Activated CD8-positive, alpha-beta T cell treated with anti-CD3 and anti-CD28 coated beads for 36 hours (primary cell): Measurements from ENCODE around the gene KRTAP20-4. TPM values are rescaled to one million over a fixed set of nuclear protein-coding genes. Genes with fewer than 3 reads are reported as not detected.

Experiments used
- ATAC-seq: fragments of 200-7000 bp; cut with Tn5 transposase; one replicate; pipeline ENCODE4 v1.10.0; 2021; ENCODE audit warnings: mild to moderate bottlenecking, moderate library complexity
- CTCF ChIA-PET: fragments of 350-600 bp; sonication (Branson Sonifier 250); formaldehyde crosslinking; loops from one replicate; lab custom pipeline; 2021; ENCODE audit warnings: antibody characterized with exemption; lab: Charles Lee
- POLR2A ChIA-PET: fragments of 350-600 bp; sonication (Branson Sonifier 250); formaldehyde crosslinking; loops from one replicate; lab custom pipeline; 2021; ENCODE audit warnings: antibody characterized with exemption; lab: Charles Lee
- DNase-seq: peaks from one replicate; pipeline ENCODE4 v3.0.0-alpha.2; 2020
- H3K27ac Mint-ChIP-seq: one replicate; pipeline ENCODE4 v1.8.0; 2021; ENCODE audit warnings: mild to moderate bottlenecking, mixed read lengths
- H3K27me3 Mint-ChIP-seq: one replicate; pipeline ENCODE4 v1.8.0; 2021; ENCODE audit warnings: mixed read lengths
- H3K36me3 Mint-ChIP-seq: one replicate; pipeline ENCODE4 v1.8.0; 2021; ENCODE audit warnings: low read depth, mixed read lengths
- H3K4me1 Mint-ChIP-seq: one replicate; pipeline ENCODE4 v1.8.0; 2021; ENCODE audit warnings: low read depth, mixed read lengths
- H3K4me3 Mint-ChIP-seq: one replicate; pipeline ENCODE4 v1.8.0; 2021; ENCODE audit warnings: mild to moderate bottlenecking, moderate library complexity, mixed read lengths
- H3K9me3 Mint-ChIP-seq: one replicate; pipeline ENCODE4 v1.8.0; 2021; ENCODE audit warnings: mixed read lengths
- intact Hi-C: fragments of 100-400 bp; cut with micrococcal nuclease; formaldehyde crosslinking; loops from one replicate; pipeline ENCODE4 v1.10.0; 2022
- total RNA-seq, 2 experiments: library from RNA; stranded (reverse); gene quantifications; one replicate each; pipeline ENCODE4 v1.2.3, GENCODE V29; 2021
- TF ChIP-seq, protein P1 (sequence below): fragments of 200-600 bp; IDR thresholded peaks from one replicate; pipeline ENCODE4 v1.8.0; 2022; ENCODE audit warnings: antibody characterized with exemption, mild to moderate bottlenecking

Gene KRTAP20-4
- total RNA-seq, 2 experiments from 2014 or later, result not detected

DNA sequence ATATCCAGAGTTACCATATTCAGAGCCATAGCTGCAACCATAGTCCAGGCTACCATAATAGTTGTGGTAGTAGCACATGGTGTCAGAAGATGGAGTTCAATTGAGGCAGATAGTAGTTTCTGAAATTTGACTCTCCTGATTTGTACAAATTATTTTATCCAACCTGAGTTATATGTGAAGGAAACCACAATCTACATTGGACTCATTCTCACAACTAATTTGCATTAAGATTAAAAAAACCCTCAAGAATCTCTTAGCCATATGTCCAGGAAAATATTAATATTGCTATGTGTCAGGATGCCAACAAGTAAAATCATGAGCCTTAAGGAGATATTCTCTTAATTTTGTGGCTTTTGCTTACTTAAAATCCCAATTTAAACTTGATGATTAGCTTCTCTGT, 30.1 kb upstream of the KRTAP20-4 start, which contains the start of gene KRTAP22-2:
TSS of gene KRTAP22-2 (minus strand) at position 101 of the 400 bp plus-strand sequence.
- intact Hi-C loops, result no loop called here
- ChIA-PET POLR2A (no interaction called here), CTCF (no interaction called here)
- Mint-ChIP-seq H3K4me1 (no peaks in the 10 kb centered on the region), H3K36me3 (no peaks in the 10 kb centered on the region), H3K27me3 (no peaks in the 10 kb centered on the region), H3K9me3 (no peaks in the 10 kb centered on the region), H3K4me3 (no peak within 1 kb of the TSS), H3K27ac (no peak within 1 kb of the TSS)
- ATAC-seq (no peak), DNase-seq (no peak)
- TF ChIP-seq, protein P1, sequence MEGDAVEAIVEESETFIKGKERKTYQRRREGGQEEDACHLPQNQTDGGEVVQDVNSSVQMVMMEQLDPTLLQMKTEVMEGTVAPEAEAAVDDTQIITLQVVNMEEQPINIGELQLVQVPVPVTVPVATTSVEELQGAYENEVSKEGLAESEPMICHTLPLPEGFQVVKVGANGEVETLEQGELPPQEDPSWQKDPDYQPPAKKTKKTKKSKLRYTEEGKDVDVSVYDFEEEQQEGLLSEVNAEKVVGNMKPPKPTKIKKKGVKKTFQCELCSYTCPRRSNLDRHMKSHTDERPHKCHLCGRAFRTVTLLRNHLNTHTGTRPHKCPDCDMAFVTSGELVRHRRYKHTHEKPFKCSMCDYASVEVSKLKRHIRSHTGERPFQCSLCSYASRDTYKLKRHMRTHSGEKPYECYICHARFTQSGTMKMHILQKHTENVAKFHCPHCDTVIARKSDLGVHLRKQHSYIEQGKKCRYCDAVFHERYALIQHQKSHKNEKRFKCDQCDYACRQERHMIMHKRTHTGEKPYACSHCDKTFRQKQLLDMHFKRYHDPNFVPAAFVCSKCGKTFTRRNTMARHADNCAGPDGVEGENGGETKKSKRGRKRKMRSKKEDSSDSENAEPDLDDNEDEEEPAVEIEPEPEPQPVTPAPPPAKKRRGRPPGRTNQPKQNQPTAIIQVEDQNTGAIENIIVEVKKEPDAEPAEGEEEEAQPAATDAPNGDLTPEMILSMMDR, result no peak

DNA sequence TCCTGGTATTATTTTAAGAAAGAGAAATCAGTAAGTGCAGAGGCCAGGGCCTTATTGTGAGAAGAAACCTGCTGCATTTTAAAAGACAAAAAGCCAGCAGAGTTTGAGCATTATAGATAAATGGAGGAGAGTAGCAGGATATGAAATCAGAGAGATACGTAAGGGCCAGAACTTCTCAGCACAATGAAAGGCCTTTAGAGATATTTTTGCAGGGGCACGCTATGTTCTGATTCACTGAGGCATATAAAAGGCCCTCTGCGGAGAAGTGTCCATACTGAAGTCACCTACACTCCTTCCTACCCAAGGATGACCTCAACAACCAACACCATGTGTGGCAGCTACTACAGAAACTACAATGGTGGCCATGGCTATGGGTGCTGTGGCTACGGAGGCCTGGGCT, 28.3 kb upstream of the KRTAP20-4 start, which contains the start of gene KRTAP6-3:
TSS of gene KRTAP6-3 (plus strand) at position 301 of the 400 bp plus-strand sequence. CDS start at position 307, 6 bp downstream.
- CTCF ChIA-PET, result no interaction called here

DNA sequence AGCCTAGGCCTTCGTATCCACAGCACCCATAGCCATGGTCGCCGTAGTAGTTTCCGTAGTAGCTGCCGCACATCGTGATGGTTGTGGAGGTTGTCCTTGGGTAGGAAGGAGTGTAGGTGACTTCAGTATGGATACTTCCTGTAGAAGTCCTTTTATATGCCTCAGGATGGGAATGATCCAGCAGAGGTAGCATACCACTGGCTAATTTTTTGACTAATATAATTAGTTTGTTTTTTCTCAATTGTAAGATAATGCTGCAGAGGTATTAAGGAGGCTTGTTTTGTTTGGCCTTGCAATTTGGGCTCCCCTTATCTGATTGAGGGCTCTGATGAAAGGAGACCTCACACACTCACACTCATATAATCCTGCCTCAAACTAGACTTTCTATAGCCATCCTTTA, 21.6 kb upstream of the KRTAP20-4 start, which contains the start of gene KRTAP6-2:
TSS of gene KRTAP6-2 (minus strand) at position 101 of the 400 bp plus-strand sequence. CDS start at position 73, 28 bp downstream.
- Mint-ChIP-seq H3K9me3 (peaks cover 2% of the 10 kb centered on the region), H3K27me3 (no peaks in the 10 kb centered on the region), H3K4me1 (no peaks in the 10 kb centered on the region), H3K4me3 (no peak within 1 kb of the TSS), H3K27ac (no peak within 1 kb of the TSS), H3K36me3 (no peaks in the 10 kb centered on the region)
- intact Hi-C loops, result no loop called here
- ATAC-seq, result no peak
- POLR2A ChIA-PET, result no interaction called here
- CTCF ChIA-PET, result no interaction called here
- TF ChIP-seq, protein P1, result no peak
- DNase-seq, result no peak

More for the DNA sequence above, 28.3 kb upstream of the KRTAP20-4 start, which contains the start of gene KRTAP6-3:
- intact Hi-C loops, result no loop called here
- Mint-ChIP-seq H3K9me3 (no peaks in the 10 kb centered on the region), H3K36me3 (no peaks in the 10 kb centered on the region), H3K4me3 (no peak within 1 kb of the TSS), H3K27ac (no peak within 1 kb of the TSS), H3K4me1 (no peaks in the 10 kb centered on the region), H3K27me3 (no peaks in the 10 kb centered on the region)
- DNase-seq (no peak), ATAC-seq (no peak)
- POLR2A ChIA-PET, result no interaction called here
- TF ChIP-seq, protein P1, result no peak

DNA sequence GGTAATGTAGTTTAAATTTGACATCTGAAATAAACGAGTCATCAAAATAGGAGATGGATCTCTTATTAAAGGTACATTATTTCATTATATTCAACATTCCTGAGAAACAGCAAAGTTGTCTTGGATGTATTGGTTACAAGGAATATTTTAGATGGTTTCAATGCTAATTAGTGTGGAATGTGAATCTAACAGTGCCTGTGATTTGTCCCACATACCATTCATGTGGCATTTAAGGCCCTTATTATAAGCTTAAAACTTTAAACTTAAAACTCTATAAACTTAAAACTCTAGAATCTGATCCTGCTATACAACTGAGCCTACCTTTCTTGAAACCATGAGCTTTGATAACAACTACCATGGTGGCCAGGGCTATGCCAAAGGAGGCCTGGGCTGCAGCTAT, 19.6 kb upstream of the KRTAP20-4 start, which contains the start of gene KRTAP22-1:
TSS of gene KRTAP22-1 (plus strand) at position 301 of the 400 bp plus-strand sequence.
- Mint-ChIP-seq H3K27ac (no peak within 1 kb of the TSS), H3K27me3 (no peaks in the 10 kb centered on the region), H3K9me3 (peaks cover 2% of the 10 kb centered on the region), H3K36me3 (no peaks in the 10 kb centered on the region), H3K4me3 (no peak within 1 kb of the TSS), H3K4me1 (no peaks in the 10 kb centered on the region)
- TF ChIP-seq, protein P1, result no peak
- intact Hi-C loops, result no loop called here
- ChIA-PET POLR2A (interaction anchor here (0.5 kb wide), 1 partner anchor 9 kb away, joined by 3 read pairs; no protein-coding TSS in a partner anchor), CTCF (no interaction called here)
- DNase-seq (no peak), ATAC-seq (no peak)

DNA sequence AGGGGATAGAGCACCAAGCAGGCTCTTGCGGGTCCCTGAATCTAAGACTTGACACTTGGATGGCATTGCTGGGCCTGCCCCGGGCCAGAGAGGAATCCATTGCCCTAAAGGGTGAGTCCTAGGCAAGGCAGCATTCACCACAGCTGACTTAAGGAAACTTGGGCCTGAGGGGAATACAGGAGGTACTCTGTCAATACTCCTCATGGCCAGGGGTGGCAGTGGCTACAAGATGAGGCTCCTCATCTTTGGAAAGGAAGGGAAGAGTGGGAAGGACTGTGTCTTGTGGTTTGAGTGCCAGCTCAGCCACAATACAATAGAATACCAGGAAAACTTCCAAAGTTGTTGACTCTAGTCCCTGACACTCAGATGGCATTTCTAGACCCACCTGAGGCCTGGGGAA, 14.5 kb upstream of the KRTAP20-4 start:
- intact Hi-C loops, result no loop called here
- no peak overlapping the region for H3K27ac Mint-ChIP-seq
- no peaks in the 10 kb centered on the region for H3K36me3 Mint-ChIP-seq
- H3K9me3 Mint-ChIP-seq, result peaks cover 2% of the 10 kb centered on the region
- peaks cover 1% of the 10 kb centered on the region for H3K27me3 Mint-ChIP-seq
- DNase-seq (no peak), ATAC-seq (no peak)
- no peaks in the 10 kb centered on the region for H3K4me1 Mint-ChIP-seq
- ChIA-PET POLR2A (no interaction called here), CTCF (interaction anchor here (0.8 kb wide), 1 partner anchor 15 kb away, joined by 3 read pairs; the partner anchor contains the start of gene KRTAP20-4)
- no peak overlapping the region for H3K4me3 Mint-ChIP-seq
- TF ChIP-seq, protein P1, result no peak
